GM04504 (cell line): ENCODE measurements around the gene PPM1N.
"Not testable (repeated sequence)": the region's sequence is repeated elsewhere in the genome, so short reads cannot be mapped to it uniquely, and the experiment has no call there.

Experiments
- DNase-seq: peaks from one replicate; pipeline ENCODE4 v3.0.0-alpha.2; 2012; ENCODE audit warnings: low read depth

PPM1N gene

DNA sequence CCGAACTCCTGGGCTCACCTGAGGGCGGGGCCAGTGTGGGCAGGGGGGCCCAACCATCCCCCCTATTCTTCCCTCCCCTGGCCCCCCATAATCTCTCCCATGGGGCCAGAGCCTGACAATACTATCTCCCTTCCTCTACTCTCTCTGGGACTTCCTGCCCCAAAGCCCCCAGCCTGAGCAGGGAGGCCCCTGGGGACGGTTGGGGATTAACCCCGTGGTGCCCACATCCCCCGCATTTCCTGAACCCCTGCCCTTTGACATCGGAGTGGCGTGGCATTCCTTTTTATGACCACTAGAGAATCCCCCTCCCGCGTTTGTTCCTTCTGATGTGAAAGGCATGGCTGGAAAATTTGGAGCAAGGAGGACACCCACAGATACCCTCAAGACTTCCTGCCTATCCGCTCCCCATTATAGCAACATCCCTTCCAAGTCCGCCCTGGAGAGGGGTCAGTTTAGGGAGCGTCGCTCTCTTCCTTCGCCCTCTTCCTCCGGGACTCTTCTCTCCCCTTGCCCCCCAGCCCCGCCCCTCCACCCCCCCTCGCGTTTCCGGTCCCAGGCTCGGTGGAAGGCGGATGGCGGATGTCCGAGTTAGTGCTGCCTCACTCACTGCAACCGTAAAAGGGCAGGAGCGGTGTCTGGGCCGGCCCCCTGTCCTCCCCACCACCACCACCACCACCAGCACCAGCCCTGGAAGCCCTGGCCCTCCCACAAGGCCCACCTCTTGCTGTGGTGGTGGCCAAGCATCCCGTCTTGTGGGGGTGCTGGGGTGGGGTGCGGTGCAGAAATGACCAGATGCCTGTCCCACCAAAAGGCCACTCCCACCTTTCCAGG, 10.8 kb downstream of the PPM1N start:
- peak; percentile 37 for DNase-seq

DNA sequence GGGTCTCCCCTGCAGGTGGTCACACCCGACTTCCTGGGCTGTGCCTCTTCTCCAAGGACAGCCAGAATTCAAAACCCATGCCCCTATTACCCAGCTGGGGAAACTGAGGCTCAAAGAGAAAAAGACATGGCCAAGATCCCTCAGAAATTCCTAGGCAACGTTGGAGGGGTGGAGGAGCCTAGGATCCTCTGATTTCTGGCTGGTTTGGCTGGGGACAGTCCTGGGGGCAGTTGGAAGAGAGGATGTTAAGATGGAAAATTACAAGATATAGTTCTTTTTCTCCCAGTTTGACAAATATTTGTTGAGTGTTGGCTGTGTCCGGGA, 11.4 kb downstream of the PPM1N start:
- no peak for DNase-seq

DNA sequence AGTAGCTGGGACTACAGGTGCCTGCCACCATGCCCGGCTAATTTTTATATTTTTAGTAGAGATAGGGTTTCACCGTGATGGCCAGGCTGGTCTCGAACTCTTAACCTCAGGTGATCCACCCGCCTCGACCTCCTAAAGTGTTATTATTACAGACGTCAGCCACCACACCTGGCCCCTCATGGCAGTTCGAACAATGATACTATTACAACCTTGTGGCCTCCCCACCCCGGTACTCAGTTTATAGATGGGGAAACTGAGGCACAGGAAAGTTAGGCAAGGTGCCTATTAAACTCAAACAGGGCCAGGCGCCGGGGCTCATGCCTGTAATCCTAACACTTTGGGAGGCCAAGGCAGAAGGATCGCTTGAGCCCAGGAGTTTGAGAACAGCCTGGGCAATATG, 12.1 kb downstream of the PPM1N start:
- DNase-seq = not testable (repeated sequence)

DNA sequence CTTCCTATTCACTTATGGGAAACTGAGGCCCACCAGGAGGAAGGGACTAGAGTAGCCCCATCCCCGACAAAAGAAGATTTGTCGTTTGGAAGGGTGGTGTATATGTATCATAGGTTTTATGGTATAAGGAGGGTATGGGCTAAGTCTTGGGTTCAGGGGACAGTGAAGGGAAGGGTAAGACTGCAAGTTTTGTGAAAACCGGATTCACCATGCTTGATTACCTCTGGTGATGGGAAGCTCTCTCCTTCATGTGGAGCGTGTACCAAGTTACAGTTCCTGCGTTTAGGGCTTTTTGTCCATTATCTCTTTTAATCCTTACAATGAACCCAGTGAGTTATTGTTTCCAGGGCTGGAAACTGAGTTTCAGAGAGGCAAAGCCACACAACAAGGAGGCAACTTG, 12.8 kb downstream of the PPM1N start:
- DNase-seq = no peak

DNA sequence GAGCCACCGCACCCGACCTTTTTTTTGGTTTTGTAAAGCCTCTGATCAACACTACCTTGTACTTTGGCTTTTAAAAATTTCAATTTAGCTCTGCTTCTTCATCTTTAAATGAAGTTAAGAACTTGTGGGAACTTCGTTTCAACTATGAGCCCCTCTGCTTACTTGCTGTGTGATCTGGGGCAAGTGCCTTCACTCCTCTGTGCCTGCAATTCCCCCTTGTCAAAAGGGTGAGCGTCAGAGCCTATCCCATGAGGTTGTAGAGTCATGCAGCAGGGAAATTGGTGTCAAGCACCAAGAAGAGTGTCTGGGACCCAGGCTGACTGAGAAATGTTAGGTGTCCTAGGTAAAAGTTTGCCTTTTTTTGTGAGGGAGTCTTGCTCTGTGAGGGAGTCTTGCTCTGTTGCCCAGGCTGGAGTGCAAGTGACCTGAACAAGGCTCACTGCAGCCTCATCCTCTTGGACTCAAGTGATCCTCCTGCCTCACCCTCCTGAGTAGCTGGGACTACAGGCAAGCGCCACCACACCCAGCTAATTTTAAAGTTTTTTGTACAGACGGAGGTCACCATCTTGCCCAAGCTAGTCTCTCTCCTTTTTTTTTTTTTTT, 14.7 kb downstream of the PPM1N start:
- no peak for DNase-seq

DNA sequence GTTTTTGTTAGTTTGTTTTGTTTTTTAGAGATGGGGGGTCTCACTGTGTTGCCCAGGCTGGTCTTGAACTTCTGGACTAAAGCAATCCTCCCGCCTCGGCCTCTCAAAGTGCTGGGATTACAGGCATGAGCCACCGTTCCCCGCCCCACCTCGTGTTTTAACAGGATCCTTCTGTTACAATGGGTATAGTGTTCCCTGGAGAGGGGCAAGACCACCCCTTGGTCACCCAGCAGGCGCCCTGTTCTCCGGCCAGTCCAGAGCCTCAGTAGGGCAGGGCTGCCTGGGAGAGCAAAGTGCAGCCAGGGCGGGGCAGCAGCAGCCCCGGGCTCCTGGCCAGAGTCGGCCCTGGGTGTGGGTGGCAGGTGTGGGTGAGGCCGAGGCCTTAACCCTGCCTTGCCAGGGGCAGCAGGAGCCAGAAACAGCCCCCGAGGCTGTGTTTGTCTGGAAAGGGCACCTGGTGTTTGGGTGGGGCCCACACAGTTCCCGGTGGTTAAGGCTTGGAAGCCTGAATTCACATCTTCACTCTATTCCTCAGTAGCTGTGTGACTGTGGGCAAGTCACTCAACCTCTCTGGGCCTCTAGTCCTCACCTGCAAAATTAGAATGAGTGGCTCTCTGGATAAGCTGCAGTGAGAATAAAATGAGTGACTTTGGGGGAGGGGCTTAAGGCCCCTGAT, 16.3 kb downstream of the PPM1N start:
- no peak for DNase-seq

DNA sequence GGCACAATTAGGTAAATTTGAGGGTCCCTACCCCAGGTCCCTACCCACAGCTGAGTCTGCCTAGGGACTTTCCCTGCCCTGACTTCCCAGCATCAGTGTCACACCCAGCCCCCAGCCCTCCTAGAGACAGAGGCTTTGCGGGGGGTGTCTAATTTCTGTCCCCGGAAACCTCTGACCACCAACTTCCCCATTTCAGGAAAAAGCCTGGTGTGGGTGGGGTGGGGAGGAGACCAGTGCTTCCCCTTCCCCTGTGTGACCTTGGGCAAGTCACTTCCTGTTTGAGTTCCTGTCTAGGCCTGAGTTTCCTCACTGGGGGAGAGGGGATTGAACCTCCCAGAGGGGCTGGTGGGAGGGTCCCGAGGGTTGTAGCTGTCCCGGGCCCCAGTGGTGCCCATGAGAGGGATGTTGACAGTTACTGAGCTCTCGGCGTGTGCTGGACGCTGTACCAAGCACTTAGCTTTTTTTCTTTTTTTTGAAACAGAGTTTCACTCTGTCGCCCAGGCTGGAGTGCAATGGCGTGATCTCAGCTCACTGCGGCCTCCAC, 16.9 kb downstream of the PPM1N start:
- DNase-seq = no peak

DNA sequence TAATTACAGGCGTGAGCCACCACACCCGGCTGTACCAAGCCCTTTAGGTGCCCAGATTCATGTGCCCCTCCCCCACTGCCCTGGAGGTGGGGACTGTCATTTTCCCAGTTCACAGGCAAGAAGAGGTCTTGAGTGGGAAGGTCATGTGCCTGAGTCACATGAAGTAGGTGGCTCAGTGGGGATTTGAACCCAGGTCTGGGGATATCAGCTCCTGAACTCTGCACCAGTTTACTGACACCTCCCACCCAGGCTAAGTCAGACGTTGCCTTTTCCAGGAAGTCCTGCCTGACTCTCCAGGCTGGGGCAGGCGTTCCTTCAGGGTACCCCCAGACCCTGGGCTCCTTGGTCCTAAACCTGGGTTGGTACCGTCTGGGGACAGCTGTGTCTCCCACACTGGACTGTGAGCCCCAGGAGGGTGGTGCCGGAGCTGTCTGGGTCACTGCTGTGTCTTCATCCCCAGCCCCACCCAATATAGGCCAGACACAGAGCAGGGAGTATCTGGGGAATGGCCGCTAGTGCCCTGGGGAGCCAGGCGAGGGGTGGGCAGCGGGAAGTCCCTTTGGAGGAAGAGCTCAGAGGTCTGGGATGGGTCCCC, 17.7 kb downstream of the PPM1N start:
- DNase-seq = no peak

DNA sequence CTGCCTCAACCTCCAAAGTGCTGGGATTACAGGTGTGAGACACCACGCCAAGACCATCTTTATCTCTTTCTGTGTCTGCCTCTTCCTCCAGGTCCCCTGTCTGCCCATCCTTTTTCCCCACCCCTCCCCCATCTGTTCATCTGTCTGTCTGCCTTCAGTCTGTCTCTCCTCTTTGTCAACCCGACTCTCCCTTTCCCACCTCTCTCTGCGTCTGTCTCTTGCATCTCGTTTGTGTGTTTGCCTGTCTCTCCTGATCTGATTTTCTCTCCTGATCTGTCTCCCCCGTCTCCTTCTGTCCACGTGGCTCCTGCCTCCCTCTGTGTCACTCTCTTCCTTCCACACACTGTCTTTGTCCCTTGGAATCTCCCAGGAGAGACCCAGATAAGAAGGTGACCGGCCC, 19.0 kb downstream of the PPM1N start:
- DNase-seq = no peak

DNA sequence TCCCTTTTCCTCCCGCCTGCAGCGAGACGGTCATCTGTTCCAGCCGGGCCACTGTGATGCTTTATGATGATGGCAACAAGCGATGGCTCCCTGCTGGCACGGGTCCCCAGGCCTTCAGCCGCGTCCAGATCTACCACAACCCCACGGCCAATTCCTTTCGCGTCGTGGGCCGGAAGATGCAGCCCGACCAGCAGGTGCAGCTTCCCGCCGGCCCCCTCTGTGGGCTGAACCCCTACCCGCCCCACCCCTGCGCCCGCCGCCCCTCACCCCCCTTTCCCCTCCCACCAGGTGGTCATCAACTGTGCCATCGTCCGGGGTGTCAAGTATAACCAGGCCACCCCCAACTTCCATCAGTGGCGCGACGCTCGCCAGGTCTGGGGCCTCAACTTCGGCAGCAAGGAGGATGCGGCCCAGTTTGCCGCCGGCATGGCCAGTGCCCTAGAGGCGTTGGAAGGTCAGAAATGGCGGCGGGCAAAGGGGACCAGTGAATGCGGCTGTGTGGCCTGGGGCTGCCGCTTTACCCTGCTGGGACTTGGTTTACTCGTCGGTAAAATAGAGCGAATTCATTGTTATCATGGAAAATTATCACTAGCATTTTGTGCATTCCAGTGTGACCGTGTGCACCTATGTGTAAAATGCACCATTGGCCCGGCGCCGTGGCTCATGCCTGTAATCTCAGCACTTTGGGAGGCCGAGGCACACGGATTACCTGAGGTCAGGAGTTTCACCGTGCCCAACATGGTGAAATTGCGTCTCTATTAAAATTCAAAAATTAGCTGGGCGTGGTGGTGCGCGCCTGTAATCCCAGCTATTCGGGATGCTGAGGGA, 19.6 kb downstream of the PPM1N start:
- no peak for DNase-seq

DNA sequence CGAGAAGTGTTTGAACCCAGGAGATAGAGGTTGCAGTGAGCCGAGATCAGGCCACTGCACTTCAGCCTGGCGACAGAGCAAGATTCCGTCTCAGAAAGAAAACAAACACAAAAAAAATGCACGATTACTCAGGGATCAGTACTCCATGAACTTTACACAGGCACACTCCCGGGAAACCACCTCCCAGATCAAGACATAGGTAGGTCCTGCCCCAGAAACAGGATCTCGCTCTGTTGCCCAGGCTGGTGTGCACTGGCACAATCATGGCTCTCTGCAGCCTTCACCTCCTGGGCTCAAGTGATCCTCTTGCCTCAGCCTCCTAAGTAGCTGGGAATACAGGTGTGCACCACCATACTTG, 20.2 kb downstream of the PPM1N start:
- DNase-seq = no peak

DNA sequence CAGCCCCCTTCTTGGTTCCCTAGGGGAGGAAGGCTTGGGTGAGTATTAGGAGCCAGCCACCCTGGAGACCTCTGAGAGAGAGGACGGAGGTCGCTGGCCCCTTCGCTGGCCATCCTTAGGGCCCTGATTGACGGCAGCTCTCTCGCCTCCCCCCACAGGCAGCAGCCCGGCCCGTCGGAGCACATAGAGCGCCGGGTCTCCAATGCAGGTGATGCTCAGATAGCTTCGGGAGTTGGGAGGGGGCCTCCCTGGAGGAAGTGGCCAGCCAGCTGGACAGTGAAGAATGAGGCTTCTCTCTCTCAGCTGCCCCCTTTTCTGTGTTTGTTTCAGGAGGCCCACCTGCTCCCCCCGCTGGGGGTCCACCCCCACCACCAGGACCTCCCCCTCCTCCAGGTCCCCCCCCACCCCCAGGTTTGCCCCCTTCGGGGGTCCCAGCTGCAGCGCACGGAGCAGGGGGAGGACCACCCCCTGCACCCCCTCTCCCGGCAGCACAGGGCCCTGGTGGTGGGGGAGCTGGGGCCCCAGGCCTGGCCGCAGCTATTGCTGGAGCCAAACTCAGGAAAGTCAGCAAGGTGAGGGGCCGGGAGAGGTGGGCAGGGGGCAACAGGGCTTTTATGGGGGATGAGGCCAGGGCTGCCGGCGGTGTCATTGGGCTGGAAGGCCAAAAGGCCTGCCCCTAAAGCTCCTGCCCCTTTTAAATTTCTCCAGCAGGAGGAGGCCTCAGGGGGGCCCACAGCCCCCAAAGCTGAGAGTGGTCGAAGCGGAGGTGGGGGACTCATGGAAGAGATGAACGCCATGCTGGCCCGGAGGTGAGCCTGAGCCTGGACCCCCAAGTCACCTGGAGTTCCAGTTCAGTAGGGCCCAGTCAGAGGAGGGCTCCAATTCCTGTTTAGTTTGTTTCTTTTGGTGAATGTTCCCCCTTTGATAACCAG, 24.0 kb downstream of the PPM1N start:
- no peak for DNase-seq

DNA sequence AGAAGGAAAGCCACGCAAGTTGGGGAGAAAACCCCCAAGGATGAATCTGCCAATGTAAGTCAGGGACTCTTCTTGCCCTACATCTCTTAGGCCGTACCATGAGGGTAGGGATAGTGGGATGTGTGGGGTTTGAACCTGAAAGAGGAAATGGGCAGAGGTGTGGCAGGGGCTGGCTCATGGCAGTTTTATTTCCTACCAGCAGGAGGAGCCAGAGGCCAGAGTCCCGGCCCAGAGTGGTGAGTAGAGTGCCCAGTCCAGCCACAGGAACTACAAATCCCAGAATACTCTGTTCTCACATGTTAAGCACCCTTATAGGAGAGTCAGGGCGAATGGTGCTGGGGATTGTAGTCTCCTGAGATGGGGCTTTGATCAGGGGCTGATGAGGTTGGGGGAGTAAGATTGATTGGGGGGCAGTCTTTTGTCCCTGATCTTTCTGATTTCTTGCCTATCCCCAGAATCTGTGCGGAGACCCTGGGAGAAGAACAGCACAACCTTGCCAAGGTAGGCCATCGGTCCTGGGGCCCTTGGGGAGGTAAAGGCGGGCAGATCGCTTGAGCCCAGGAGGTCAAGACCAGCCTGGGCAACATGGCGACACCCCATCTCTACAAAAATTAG, 25.5 kb downstream of the PPM1N start:
- DNase-seq = peak; percentile 56

DNA sequence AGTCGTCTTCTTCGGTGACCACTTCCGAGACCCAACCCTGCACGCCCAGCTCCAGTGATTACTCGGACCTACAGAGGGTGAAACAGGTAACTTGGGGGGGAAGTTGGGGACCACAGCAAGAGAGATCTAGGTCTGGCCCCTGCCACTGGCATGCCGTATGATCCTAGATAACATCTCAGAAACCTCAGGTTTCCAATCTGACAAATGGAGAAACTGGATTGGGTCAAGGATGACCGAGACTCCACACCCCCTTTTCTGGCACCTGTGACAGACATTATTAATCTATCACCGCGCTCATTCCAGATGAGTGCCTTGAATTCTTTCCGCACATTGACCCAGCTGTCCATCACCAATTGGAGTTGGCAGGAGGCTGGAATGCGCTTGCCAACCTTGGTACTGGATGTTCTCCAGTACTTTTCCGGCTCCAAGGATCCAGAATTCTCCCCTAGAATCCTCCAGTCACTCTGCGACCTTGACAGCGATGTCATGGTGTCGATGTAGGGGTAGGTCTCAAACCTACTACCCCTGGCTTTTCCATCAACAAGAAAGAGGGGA, 26.4 kb downstream of the PPM1N start:
- DNase-seq = no peak

DNA sequence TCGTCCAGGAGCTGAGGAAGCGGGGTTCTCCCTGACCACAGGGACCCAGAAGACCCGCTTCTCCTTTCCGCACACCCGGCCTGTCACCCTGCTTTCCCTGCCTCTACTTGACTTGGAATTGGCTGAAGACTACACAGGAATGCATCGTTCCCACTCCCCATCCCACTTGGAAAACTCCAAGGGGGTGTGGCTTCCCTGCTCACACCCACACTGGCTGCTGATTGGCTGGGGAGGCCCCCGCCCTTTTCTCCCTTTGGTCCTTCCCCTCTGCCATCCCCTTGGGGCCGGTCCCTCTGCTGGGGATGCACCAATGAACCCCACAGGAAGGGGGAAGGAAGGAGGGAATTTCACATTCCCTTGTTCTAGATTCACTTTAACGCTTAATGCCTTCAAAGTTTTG, 27.9 kb downstream of the PPM1N start:
- peak; percentile 26 for DNase-seq

DNA sequence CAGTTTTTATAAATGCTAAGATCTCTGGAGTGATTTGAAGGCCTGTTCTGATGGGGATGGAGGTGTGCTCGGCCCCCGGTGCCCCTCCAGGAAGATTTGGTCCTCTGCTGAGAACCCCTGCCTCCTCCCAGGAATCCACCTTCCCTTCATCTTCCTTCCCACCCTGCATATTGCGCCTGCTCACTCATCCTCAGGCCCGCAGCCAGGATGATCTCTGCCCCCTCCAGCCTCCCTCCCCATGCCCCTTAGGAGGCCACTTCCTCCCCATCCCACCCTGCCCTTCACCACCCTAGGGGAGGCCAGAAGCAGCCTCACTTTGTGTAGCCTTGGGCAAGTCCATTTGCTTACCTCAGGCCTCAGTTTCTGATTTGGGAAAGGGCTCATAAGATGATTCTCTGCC, 28.7 kb downstream of the PPM1N start:
- DNase-seq = no peak

DNA sequence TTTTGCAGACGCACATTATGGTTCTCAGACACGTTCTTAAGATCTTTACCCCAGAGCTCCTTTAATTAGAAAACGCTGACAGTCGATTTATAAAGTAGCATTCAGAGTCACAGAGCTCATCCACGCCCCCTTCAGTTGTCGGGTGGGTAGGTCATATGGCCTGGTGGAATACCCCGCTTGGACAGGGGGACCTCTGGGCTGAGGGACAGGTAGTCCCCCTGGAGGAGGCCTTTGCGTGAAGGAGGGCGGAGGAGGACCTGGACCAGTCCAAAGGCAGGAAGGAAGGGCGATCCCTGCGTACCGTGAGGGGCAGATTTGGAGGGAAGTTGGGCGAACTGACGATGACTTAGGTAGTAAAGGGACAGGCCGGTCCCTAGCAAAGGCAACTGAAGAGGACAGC, 29.5 kb downstream of the PPM1N start:
- DNase-seq = no peak

DNA sequence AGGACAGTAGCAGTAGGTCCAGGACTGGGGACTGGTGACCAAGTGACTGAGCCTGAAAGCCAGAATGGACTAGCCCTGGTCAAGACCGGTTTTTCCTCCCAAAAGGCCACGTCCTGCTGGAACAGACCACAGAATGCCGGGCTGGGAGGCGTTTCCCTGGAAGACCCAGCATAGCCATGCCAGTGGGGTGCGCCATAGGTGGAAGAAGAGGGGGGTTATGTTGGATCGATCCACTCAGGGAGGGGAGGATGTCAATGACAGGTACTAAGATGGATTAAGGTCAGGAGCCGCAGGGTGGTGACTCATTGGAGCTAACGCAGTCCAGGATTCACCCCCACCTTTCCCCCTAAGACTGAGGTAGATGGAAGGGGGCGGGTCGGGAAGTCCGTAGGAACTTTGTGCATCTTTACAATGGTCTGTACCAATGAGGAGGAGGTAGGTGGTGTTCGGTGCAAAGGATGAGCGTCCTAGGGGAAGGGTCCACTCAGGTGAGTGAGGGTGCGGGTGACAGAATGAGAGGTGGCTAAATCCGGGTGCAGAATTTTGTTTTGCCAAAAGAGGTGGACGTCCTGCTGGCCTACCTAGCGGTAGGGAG, 30.0 kb downstream of the PPM1N start:
- no peak for DNase-seq

DNA sequence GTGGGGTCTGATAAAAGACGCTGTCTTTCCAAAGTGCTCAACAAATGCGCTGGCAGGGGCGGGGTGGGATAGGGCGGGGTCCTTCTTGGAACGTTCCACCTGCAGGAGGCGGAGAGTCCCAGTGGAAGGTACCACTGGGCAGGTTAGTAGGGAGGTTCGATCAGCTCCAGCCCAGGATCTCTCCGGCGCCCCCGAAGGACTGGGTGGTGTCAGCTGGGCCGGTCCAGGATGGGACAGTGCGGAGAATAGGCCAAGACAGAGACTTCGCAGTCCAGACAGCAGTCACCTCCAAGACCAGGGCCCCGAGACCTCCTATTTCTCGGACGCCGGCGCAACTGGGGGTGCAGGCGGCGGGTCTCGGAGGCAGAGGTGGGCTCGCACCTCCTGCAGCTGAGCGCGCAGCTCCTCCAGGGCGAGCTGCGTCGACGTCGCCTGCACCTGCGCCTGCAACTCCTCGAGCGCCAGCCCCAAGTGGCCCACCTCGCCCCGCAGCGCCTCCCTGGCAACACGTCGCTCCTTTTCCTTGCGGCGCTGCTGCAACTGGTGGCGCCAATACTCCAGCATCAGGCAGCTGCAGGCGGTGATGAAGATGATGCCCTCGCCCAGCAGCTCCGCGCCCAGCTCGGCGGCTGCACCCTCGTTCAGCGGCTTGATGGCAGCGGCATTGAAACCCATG, 30.6 kb downstream of the PPM1N start:
- no peak for DNase-seq
